Hepatocyte (in vitro differentiated cells): ENCODE data around the gene ARRB1. TPM values are rescaled to one million over a fixed set of nuclear protein-coding genes. Genes with fewer than 3 reads are reported as not detected.
"Not testable (repeated sequence)": the region's sequence is repeated elsewhere in the genome, so short reads cannot be mapped to it uniquely, and the experiment has no call there.

Experiments
- DNase-seq: peaks from one replicate; pipeline ENCODE4 v3.0.0-alpha.2; 2016; ENCODE audit warnings: low spot score
- H2AFZ ChIP-seq: fragments of 200-600 bp; sonication (generic); 2 replicates; pipeline ENCODE4 v1.6.0; 2016; ENCODE audit warnings: antibody characterized with exemption, mild to moderate bottlenecking
- H3K27ac ChIP-seq: fragments of 200-600 bp; sonication (generic); 2 replicates; pipeline ENCODE4 v1.5.1; 2016; ENCODE audit warnings: mild to moderate bottlenecking
- H3K27me3 ChIP-seq: fragments of 200-600 bp; sonication (generic); 2 replicates; pipeline ENCODE4 v1.6.1; 2016
- H3K36me3 ChIP-seq: fragments of 200-600 bp; sonication (generic); replicated peaks from 2 replicates; pipeline ENCODE4 v1.5.1; 2016; ENCODE audit warnings: low read depth; ENCODE audit not compliant: insufficient read depth
- H3K4me1 ChIP-seq: fragments of 200-600 bp; sonication (generic); 2 replicates; pipeline ENCODE4 v1.5.1; 2016; ENCODE audit warnings: mild to moderate bottlenecking, moderate library complexity; ENCODE audit not compliant: insufficient read depth
- H3K4me2 ChIP-seq: fragments of 200-600 bp; sonication (generic); 2 replicates; pipeline ENCODE4 v1.6.0; 2016
- H3K4me3 ChIP-seq: fragments of 200-600 bp; sonication (generic); 2 replicates; pipeline ENCODE4 v1.5.1; 2016; ENCODE audit warnings: mild to moderate bottlenecking
- H3K79me2 ChIP-seq: fragments of 200-600 bp; sonication (generic); 2 replicates; pipeline ENCODE4 v1.6.0; 2017; ENCODE audit warnings: mild to moderate bottlenecking
- H3K9me2 ChIP-seq: fragments of 200-600 bp; sonication (generic); replicated peaks from 2 replicates; pipeline ENCODE4 v1.6.0; 2017; ENCODE audit warnings: mild to moderate bottlenecking; ENCODE audit not compliant: insufficient read depth
- H3K9me3 ChIP-seq: fragments of 200-600 bp; sonication (generic); 2 replicates; pipeline ENCODE4 v1.5.1; 2016; ENCODE audit warnings: low read depth, mild to moderate bottlenecking
- H4K20me1 ChIP-seq: fragments of 200-600 bp; sonication (generic); 2 replicates; pipeline ENCODE4 v1.6.0; 2016; ENCODE audit warnings: mild to moderate bottlenecking; ENCODE audit not compliant: insufficient read depth, poor library complexity, severe bottlenecking
- CTCF ChIP-seq: fragments of 200-600 bp; sonication (generic); IDR thresholded peaks from 2 replicates; pipeline ENCODE4 v1.5.1; 2016; ENCODE audit warnings: antibody characterized with exemption, mild to moderate bottlenecking; ENCODE audit not compliant: poor library complexity
- EZH2 ChIP-seq: fragments of 200-600 bp; sonication (generic); IDR thresholded peaks from 2 replicates; pipeline ENCODE4 v1.6.1; 2016; ENCODE audit warnings: antibody characterized with exemption, mild to moderate bottlenecking, borderline replicate concordance
- EZH2phosphoT487 ChIP-seq: fragments of 200-600 bp; sonication (generic); IDR thresholded peaks from one replicate; pipeline ENCODE4 v1.6.1; 2018; ENCODE audit warnings: antibody characterized with exemption, mild to moderate bottlenecking, low read depth, moderate library complexity; ENCODE audit not compliant: unreplicated experiment, severe bottlenecking
- WGBS: methylation state at CpG from one replicate; pipeline ENCODE4 v1.1.6; 2016; ENCODE audit warnings: low lambda C conversion rate; ENCODE audit errors: missing lambda C conversion rate; 5-methylcytosine and 5-hydroxymethylcytosine counted together
- polyA plus RNA-seq: library from polyadenylated mRNA; unstranded; fragments of >200 nt; fragmentation: Nextera tagmentation; extraction: Ambion mirVana; gene quantifications from 2 replicates; pipeline ENCODE4 v1.2.1, GENCODE V29; 2016
- total RNA-seq: library from RNA; depleted of rRNA; stranded (reverse); fragments of >200 nt; gene quantifications from 2 replicates; pipeline ENCODE4 v1.2.3, GENCODE V29; 2014

The ARRB1 gene
- total and polyA plus RNA-seq, 2 experiments from 2014 or later = 16.2 to 83.2 TPM

- Histone ChIP-seq H3K27me3 (no peaks in the 10 kb centered on the region), H2AFZ (no peak overlapping the region), H4K20me1 (no peaks in the 10 kb centered on the region), H3K27ac (no peak overlapping the region), H3K36me3 (no peaks in the 10 kb centered on the region), H3K4me3 (no peak overlapping the region), H3K9me2 (no peaks in the 10 kb centered on the region), H3K4me2 (no peak overlapping the region), H3K4me1 (peaks cover 62% of the 10 kb centered on the region), H3K79me2 (peaks cover 88% of the 10 kb centered on the region), H3K9me3 (no peaks in the 10 kb centered on the region)
- 79% methylated on average over 7 of the region's 7 CpGs for WGBS
- no peak for TF ChIP-seq CTCF
- no peak for TF ChIP-seq EZH2
- TF ChIP-seq EZH2phosphoT487 = no peak
- no peak for DNase-seq
Measured at GRCh38 chr11:75333807-75334140, 17.7 kb downstream of the ARRB1 start.

DNA sequence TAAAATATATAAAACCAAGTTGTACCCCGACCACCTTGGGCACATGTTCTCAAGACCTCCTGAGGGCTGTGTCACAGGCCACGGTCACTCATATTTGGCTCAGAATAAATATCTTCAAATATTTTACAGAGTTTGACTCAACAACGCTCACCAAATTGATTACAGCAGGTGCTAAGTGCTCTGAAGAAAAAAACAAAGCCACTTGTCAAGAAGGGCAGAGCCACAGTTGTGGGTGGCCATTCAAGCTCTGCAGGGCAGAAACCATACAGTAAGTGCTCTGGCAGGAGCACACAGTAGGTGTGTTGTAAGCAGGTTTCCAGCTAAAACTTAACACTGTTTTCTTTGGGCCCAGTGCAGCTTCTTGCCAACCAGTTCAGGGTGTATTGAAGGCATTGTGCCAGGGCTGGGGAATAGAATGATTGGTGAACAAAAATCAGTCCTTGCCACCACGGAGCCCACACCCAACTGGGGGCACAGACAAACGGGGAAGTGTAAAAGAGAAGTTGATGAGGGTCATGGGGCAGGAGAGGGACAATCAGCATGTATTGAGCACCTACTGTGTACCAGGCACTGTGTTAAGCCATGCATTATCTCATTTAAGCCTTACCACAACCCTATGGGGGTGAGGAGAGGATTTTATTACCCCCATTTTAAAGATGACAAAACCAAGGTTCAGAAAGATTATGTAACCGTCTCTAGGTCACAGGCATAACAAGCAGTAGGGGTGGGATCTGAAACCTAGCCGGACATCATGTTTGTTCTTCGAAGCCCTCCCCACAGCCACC, 18.2 kb downstream of the ARRB1 start:
- no peak overlapping the region for H3K4me3 ChIP-seq
- peaks cover 85% of the 10 kb centered on the region for H3K79me2 ChIP-seq
- no peaks in the 10 kb centered on the region for H3K36me3 ChIP-seq
- H3K4me1 ChIP-seq = peaks cover 61% of the 10 kb centered on the region
- TF ChIP-seq EZH2 = no peak
- no peak for TF ChIP-seq EZH2phosphoT487
- no peak for TF ChIP-seq CTCF
- no peak overlapping the region for H3K27ac ChIP-seq
- no peaks in the 10 kb centered on the region for H4K20me1 ChIP-seq
- no peaks in the 10 kb centered on the region for H3K9me3 ChIP-seq
- H3K27me3 ChIP-seq = no peaks in the 10 kb centered on the region
- H3K4me2 ChIP-seq = no peak overlapping the region
- H2AFZ ChIP-seq = no peak overlapping the region
- 80% methylated on average over 8 of the region's 8 CpGs for WGBS
- no peak for DNase-seq
- H3K9me2 ChIP-seq = no peaks in the 10 kb centered on the region

DNA sequence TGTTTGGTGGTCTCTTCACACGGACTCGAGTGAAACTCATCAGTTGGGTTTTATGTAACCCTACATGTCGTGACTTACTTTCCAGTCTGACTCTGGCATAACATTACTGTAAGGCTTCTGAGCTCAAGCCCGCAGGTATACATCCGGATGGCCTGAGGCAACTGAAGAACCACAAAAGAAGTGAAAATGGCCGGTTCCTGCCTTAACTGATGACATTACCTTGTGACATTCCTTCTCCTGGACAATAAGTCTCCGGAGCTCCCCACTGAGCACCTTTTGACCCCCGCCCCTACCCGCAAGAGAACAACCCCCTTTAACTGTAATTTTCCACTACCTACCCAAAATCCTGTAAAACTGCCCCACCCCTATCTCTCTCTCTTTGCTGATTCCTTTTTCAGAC, 19.7 kb downstream of the ARRB1 start:
- Histone ChIP-seq H3K27ac (peak overlapping the region; percentile 88), H3K4me1 (peaks cover 54% of the 10 kb centered on the region), H3K79me2 (peaks cover 84% of the 10 kb centered on the region)
- H3K36me3 ChIP-seq, H3K9me3 ChIP-seq, H3K9me2 ChIP-seq, H3K27me3 ChIP-seq, H2AFZ ChIP-seq, H3K4me2 ChIP-seq, DNase-seq, H4K20me1 ChIP-seq, H3K4me3 ChIP-seq: not testable (repeated sequence)
- 73% methylated on average over 9 of the region's 9 CpGs for WGBS

DNA sequence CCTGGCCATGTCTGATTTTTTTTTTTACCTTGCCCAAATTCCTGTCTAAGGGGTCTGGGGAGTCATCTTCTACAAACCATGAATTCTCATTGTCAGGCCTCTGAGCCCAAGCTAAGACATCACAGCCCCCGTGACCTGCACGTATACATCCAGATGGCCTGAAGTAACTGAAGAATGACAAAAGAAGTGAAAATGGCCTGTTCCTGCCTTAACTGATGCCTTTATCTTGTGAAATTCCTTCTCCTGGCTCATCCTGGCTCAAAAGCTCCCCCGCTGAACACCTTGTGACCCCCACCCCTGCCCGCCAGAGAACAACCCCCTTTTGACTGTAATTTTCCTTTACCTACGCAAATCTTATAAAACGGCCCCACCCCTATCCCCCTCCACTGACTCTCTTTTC, 20.2 kb downstream of the ARRB1 start:
- not testable (repeated sequence) for H3K4me3 ChIP-seq, H3K36me3 ChIP-seq, H3K4me2 ChIP-seq, H4K20me1 ChIP-seq, H3K27me3 ChIP-seq, H2AFZ ChIP-seq, H3K9me3 ChIP-seq, DNase-seq, H3K9me2 ChIP-seq
- H3K79me2 ChIP-seq = peaks cover 84% of the 10 kb centered on the region
- peak overlapping the region; percentile 88 for H3K27ac ChIP-seq
- WGBS = 91% methylated on average over 6 of the region's 6 CpGs
- H3K4me1 ChIP-seq = peaks cover 58% of the 10 kb centered on the region

DNA sequence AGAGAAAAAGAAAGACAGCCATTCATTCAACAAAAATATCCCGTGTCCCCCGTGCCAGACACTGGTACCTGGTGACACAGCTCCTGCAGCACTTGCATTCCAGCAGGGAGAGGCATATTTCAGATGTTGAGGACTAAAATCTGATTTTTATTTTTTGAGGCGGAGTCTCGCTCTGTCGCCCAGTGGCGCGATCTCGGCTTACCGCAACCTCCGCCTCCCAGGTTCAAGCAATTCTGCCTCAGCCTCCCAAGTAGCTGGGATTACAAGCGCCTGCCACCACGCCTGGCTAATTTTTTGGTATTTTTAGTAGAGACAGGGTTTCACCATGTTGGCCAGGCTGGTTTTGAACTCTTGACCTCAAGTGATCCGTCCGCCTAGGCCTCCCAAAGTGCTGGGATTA, 20.6 kb downstream of the ARRB1 start:
- 80% methylated on average over 14 of the region's 14 CpGs for whole genome bisulfite sequencing
- H3K4me2 ChIP-seq = peak overlapping the region; percentile 66

More for the DNA sequence above, 20.6 kb downstream of the ARRB1 start:
- Histone ChIP-seq H3K4me1 (peaks cover 62% of the 10 kb centered on the region), H3K79me2 (peaks cover 83% of the 10 kb centered on the region), H3K27ac (peak overlapping the region; percentile 88)
- H3K36me3 ChIP-seq, H2AFZ ChIP-seq, H3K4me3 ChIP-seq, DNase-seq, H3K27me3 ChIP-seq, H3K9me3 ChIP-seq, H4K20me1 ChIP-seq, H3K9me2 ChIP-seq: not testable (repeated sequence)
